K562 (cell line): ENCODE results near the gene PYGM. TPM values are rescaled to one million over a fixed set of nuclear protein-coding genes. Genes with fewer than 3 reads are reported as not detected.

Experiments used
- BRD4 ChIP-seq: fragments of 200-600 bp; sonication (generic); IDR thresholded peaks from 2 replicates; pipeline ENCODE4 v1.6.1; 2017; ENCODE audit warnings: inconsistent platforms
- CCNT2 ChIP-seq: IDR thresholded peaks from 2 replicates; pipeline ENCODE4 v1.6.1; 2011; ENCODE audit warnings: borderline replicate concordance, low read depth, mild to moderate bottlenecking, moderate library complexity, mixed read lengths, low read length; ENCODE audit not compliant: insufficient read length; ENCODE audit errors: extremely low read depth
- CTBP1 ChIP-seq: fragments of 450-650 bp; IDR thresholded peaks from 2 replicates; pipeline ENCODE4 v1.6.1; 2016; ENCODE audit warnings: borderline replicate concordance
- E2F4 ChIP-seq: sonication (generic); formaldehyde crosslinking; IDR thresholded peaks from 2 replicates; pipeline ENCODE4 v1.8.0; 2022; ENCODE audit warnings: mild to moderate bottlenecking, low read depth, missing genetic modification reagents
- HSF4 ChIP-seq: fragments of 250-450 bp; sonication (Bioruptor Pico); IDR thresholded peaks from 2 replicates; pipeline ENCODE4 v2.1.2; 2022; ENCODE audit warnings: mild to moderate bottlenecking, moderate library complexity, borderline replicate concordance
- NEUROD1 ChIP-seq: fragments of 150-350 bp; IDR thresholded peaks from 2 replicates; pipeline ENCODE4 v1.6.1; 2014; ENCODE audit warnings: borderline replicate concordance, low read length, low read depth; ENCODE audit not compliant: partially characterized antibody
- NR0B1 ChIP-seq: fragments of 450-650 bp; IDR thresholded peaks from one replicate; pipeline ENCODE4 v1.6.1; 2018; ENCODE audit warnings: mild to moderate bottlenecking, moderate library complexity; ENCODE audit not compliant: partially characterized antibody
- PPARD ChIP-seq: fragments of 250-450 bp; sonication (Bioruptor Pico); IDR thresholded peaks from 2 replicates; pipeline ENCODE4 v1.8.0; 2022; ENCODE audit warnings: inconsistent platforms, mild to moderate bottlenecking, moderate library complexity
- SP2 ChIP-seq: IDR thresholded peaks from 2 replicates; pipeline ENCODE4 v1.6.1; 2011; ENCODE audit warnings: mild to moderate bottlenecking, low read depth, low read length, moderate library complexity; ENCODE audit not compliant: poor library complexity, severe bottlenecking; ENCODE audit errors: extremely low read depth
- STAT6 ChIP-seq: sonication (generic); formaldehyde crosslinking; IDR thresholded peaks from 2 replicates; pipeline ENCODE4 v1.8.1; 2023; ENCODE audit warnings: mild to moderate bottlenecking, missing genetic modification reagents
- U2AF2 ChIP-seq: fragments of 200-400 bp; formaldehyde crosslinking; optimal IDR thresholded peaks from 2 replicates; pipeline ENCODE3; 2017; ENCODE audit warnings: low read depth, mild to moderate bottlenecking, low read length
- XRCC5 ChIP-seq: fragments of 200-400 bp; formaldehyde crosslinking; IDR thresholded peaks from 2 replicates; pipeline ENCODE4 v1.6.1; 2017; ENCODE audit warnings: low read depth, mild to moderate bottlenecking, low read length
- ZFP91 ChIP-seq: sonication (generic); formaldehyde crosslinking; IDR thresholded peaks from 2 replicates; pipeline ENCODE4 v1.8.0; 2022; ENCODE audit warnings: mild to moderate bottlenecking, missing genetic modification reagents
- ZNF24 ChIP-seq: fragments of 450-650 bp; IDR thresholded peaks from 2 replicates; pipeline ENCODE4 v1.6.1; 2016
- ZNF592 ChIP-seq: fragments of 450-650 bp; IDR thresholded peaks from 2 replicates; pipeline ENCODE4 v1.6.1; 2017; ENCODE audit warnings: antibody characterized with exemption, mild to moderate bottlenecking
- ZNF785 ChIP-seq: fragments of 250-450 bp; sonication (Bioruptor Pico); IDR thresholded peaks from 2 replicates; pipeline ENCODE4 v1.4.0; 2020; ENCODE audit warnings: mild to moderate bottlenecking
- polyA plus RNA-seq, 8 experiments: library from polyadenylated mRNA; depleted of rRNA in 4 of 8; stranded (reverse) in 5 of 8; unstranded in 3 of 8; fragments of >200 nt; fragmentation: Nextera tagmentation in 2 of 8; fragmentation: Illumina TruSeq in 1 of 8; extraction: Ambion mirVana in 2 of 8; extraction: Trizol in 1 of 8; gene quantifications; 2 replicates each; pipeline versions ENCODE4 v1.2.1 to v1.2.3, GENCODE V29; 2011 to 2014; ENCODE audit warnings: inconsistent platforms in 1 of 8, missing spikeins in 1 of 8
- total RNA-seq, 7 experiments: library from RNA; depleted of rRNA in 6 of 7; stranded (reverse); fragments of >200 nt in 6 of 7; fragmentation: Illumina TruSeq in 2 of 7; extraction: Trizol in 2 of 7; gene quantifications; 2 replicates each; pipeline versions ENCODE4 v1.2.1 to v1.2.3, GENCODE V29; 2011 to 2021; ENCODE audit warnings: low replicate concordance in 1 of 7

The PYGM gene
- total and polyA plus RNA-seq, 9 of the 15 experiments (the other 6 are each of a cell fraction or from before 2014, with no cell fraction given) = 0.07 to 1.5 (median 0.68) TPM

DNA sequence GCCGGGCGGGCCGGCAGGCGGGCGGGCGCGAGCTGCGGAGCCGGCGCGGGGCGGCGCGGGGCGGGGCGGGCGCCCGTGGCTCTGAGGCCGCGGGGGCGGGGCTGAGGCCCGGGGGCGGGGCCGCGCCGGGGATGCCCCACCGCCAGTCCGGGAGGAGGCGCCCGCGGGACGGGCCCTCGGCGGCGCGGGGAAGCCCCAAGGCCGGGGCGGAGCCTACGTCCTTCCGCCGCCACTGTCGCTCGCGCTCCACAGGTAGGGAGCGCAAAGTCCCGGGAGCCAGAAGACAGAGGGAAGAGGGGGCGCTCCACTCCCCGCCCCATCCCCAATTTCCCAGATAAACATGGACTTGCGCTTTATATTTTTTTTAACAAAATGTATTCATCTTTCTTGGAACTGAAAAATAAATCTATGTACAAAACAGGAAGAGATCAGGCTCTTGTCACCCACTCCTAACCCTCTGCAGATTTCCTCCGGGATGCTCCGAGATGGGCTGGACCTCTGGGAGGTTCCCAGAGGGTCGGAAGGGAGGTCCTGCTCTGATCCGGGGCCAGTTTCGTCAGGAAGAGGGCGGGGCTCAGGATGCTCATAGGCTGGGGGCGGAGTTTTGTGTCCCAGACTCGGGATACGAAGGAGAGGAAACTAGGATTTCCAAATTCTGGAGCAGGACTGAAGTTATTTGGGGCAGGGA, 43.5 kb upstream of the PYGM start, which contains the start of gene MAP4K2 (continued):
- TF ChIP-seq CTBP1 (peak; percentile 54), ZNF785 (CRISPR knock-in tag) (no peak), U2AF2 (no peak), PPARD (CRISPR knock-in tag) (no peak), CCNT2 (peak; percentile 66), ZNF24 (no peak), E2F4 (CRISPR knock-in tag) (no peak), ZFP91 (CRISPR knock-in tag) (no peak), XRCC5 (no peak), SP2 (peak; percentile 11), ZNF592 (no peak), HSF4 (CRISPR knock-in tag) (no peak), BRD4 (no peak), NR0B1 (no peak), NEUROD1 (no peak), STAT6 (no peak)
